Upper lobe of left lung (tissue), 4 donors: ENCODE data around the gene SMARCE1.

Source experiments
- CTCF ChIP-seq, 6 experiments: fragments of 450-650 bp in 4 of 6; fragments of 200-600 bp in 2 of 6; sonication (generic) in 2 of 6; IDR thresholded peaks; one replicate each; pipeline ENCODE4 v1.5.1; 2016 to 2019; ENCODE audit warnings: antibody characterized with exemption in 6 of 6
- EP300 ChIP-seq, 4 donors: sonication (generic); formaldehyde crosslinking; IDR thresholded peaks; one replicate each; pipeline ENCODE4 v1.5.1; 2017; ENCODE audit warnings: antibody characterized with exemption in 4 of 4, control low read depth in 2 of 4
- POLR2A ChIP-seq, 4 donors: fragments of 450-650 bp; IDR thresholded peaks; one replicate each; pipeline ENCODE4 v1.5.1; 2016 to 2017; ENCODE audit warnings: antibody characterized with exemption in 4 of 4, mild to moderate bottlenecking in 2 of 4
- POLR2AphosphoS5 ChIP-seq, 2 donors: sonication (generic); formaldehyde crosslinking; IDR thresholded peaks; one replicate each; pipeline ENCODE4 v1.5.1; 2017; ENCODE audit warnings: antibody characterized with exemption in 2 of 2

GRCh38 chr17:40606548-40607353 is 40.9 kb downstream of the SMARCE1 start:
- TF ChIP-seq CTCF (IDR thresholded peaks at IDR 0.05) (no peak), EP300 (IDR thresholded peaks at IDR 0.05) (no peak), POLR2AphosphoS5 (IDR thresholded peaks at IDR 0.05) (no peak), POLR2A (IDR thresholded peaks at IDR 0.05) (no peak)
